Measurements from ENCODE around the gene CCDC73.

DNA sequence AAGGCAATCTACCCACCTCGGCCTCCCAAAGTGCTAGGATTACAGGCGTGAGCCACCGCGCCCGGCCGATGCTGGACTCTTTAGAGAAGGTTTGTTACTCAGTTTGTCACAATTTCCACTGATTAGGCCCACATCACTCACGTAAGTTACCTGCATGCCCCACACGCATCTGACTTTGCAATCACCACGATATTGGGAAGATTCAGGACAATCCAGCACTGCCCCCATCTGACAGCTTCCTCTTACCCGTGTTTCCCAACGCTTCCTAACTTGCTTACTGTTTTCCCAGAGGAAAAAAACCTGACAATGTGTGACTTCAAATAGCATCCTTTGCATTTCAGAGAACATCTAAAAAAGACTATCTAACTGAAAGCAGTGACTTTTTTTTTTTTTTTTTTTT, 232.6 kb downstream of the CCDC73 start:
- TF ChIP-seq, protein P1, sequence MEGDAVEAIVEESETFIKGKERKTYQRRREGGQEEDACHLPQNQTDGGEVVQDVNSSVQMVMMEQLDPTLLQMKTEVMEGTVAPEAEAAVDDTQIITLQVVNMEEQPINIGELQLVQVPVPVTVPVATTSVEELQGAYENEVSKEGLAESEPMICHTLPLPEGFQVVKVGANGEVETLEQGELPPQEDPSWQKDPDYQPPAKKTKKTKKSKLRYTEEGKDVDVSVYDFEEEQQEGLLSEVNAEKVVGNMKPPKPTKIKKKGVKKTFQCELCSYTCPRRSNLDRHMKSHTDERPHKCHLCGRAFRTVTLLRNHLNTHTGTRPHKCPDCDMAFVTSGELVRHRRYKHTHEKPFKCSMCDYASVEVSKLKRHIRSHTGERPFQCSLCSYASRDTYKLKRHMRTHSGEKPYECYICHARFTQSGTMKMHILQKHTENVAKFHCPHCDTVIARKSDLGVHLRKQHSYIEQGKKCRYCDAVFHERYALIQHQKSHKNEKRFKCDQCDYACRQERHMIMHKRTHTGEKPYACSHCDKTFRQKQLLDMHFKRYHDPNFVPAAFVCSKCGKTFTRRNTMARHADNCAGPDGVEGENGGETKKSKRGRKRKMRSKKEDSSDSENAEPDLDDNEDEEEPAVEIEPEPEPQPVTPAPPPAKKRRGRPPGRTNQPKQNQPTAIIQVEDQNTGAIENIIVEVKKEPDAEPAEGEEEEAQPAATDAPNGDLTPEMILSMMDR (IDR thresholded peaks at IDR 0.05) = no peak
- no peak for TF ChIP-seq POLR2A (IDR thresholded peaks at IDR 0.05)
